ENCODE results near the gene PRR36. TPM values are rescaled to one million over a fixed set of nuclear protein-coding genes. Genes with fewer than 3 reads are reported as not detected.

The PRR36 gene
- total RNA-seq, 1 experiment from 2014 or later = 3.3 TPM

DNA sequence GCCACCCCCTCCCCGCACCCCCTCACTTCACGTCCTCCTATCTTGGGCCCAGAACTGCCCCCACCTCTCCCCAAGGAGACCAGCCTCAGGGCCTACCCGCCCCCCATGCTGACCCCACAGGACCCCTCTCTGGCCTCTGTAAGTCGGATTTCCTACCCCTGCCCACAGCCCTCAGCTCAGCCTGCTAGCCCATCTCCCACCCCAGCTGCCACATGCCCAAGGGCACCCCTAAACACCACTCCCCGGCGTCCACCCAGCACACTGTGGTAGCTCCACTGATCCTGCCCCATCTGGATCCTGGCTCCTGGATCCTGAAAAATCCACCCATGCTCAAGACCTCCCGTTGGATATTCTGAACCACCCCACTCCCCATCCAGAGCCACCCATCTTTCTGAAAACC lies 43.4 kb downstream of the PRR36 start:
- Histone ChIP-seq H3K9me3 (ENCODE audit: low read depth, low read length, poor library complexity, severe bottlenecking) (no peaks in the 10 kb centered on the region), H3K36me3 (ENCODE audit: insufficient read depth, low read length, poor library complexity, severe bottlenecking) (no peaks in the 10 kb centered on the region), H3K27ac (ENCODE audit: low read depth, low read length, poor library complexity, severe bottlenecking) (no peak overlapping the region), H3K27me3 (replicated peaks; ENCODE audit: insufficient read depth, low read depth, low read length, poor library complexity) (no peaks in the 10 kb centered on the region), H3K4me1 (ENCODE audit: insufficient read depth, low read length, poor library complexity, severe bottlenecking) (peaks cover 9% of the 10 kb centered on the region), H3K4me3 (ENCODE audit: low read depth, low read length, poor library complexity, severe bottlenecking) (peak overlapping the region; percentile 59)
- DNase-seq (ENCODE audit: low spot score) = no peak
- ChIA-PET CTCF (no interaction called here), POLR2A (ENCODE audit: low non-redundant PET) (no interaction called here)
- TF ChIP-seq CTCF (conservative IDR thresholded peaks at IDR 0.05; ENCODE audit: low read depth, low read length) (no peak), EZH2 (IDR thresholded peaks at IDR 0.05; ENCODE audit: borderline replicate concordance, low read depth, low read length, poor library complexity, severe bottlenecking) (no peak)
- no TSS peak for BruUV-seq (replicated peaks)
- intact Hi-C loops (cut with micrococcal nuclease; ENCODE audit: unreplicated experiment) = no loop called here

DNA sequence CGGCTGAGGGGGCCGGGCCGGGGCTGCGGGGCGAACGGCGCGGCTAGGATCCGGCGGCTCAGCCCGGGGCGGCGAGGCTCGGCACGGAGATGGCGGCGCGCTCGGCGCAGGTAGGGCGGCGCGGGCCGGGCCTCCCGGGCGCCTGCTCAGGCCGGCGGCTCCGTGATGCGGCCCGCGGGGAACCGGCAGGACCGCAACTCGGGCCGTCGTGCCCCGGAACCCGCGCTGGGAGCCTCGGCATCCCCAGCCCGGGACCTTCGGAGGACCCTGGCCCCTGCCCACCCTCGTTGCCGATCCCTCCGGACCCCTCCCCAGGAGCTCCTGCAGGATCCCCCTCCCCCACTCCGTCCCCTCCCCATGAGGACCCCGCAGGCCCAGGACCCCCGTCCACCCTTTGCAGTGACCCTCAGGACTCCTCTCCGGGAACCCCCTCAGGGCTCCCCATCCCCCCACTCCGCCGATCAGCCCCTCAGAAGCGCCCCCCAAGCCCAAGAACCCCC lies 43.9 kb downstream of the PRR36 start:
- Histone ChIP-seq H3K36me3 (ENCODE audit: insufficient read depth, low read length, poor library complexity, severe bottlenecking) (no peaks in the 10 kb centered on the region), H3K27ac (ENCODE audit: low read depth, low read length, poor library complexity, severe bottlenecking) (no peak overlapping the region), H3K4me3 (ENCODE audit: low read depth, low read length, poor library complexity, severe bottlenecking) (peak overlapping the region; percentile 59), H3K9me3 (ENCODE audit: low read depth, low read length, poor library complexity, severe bottlenecking) (no peaks in the 10 kb centered on the region), H3K27me3 (replicated peaks; ENCODE audit: insufficient read depth, low read depth, low read length, poor library complexity) (no peaks in the 10 kb centered on the region), H3K4me1 (ENCODE audit: insufficient read depth, low read length, poor library complexity, severe bottlenecking) (peaks cover 9% of the 10 kb centered on the region)
- intact Hi-C loops (cut with micrococcal nuclease; ENCODE audit: unreplicated experiment) = no loop called here
- TF ChIP-seq CTCF (conservative IDR thresholded peaks at IDR 0.05; ENCODE audit: low read depth, low read length) (no peak), EZH2 (IDR thresholded peaks at IDR 0.05; ENCODE audit: borderline replicate concordance, low read depth, low read length, poor library complexity, severe bottlenecking) (no peak)
- BruUV-seq (replicated peaks) = no TSS peak
- DNase-seq (ENCODE audit: low spot score) = no peak
- POLR2A ChIA-PET (ENCODE audit: low non-redundant PET) = no interaction called here
- CTCF ChIA-PET = no interaction called here

- Histone ChIP-seq H3K36me3 (ENCODE audit: insufficient read depth, low read length, poor library complexity, severe bottlenecking) (no peaks in the 10 kb centered on the region), H3K9me3 (ENCODE audit: low read depth, low read length, poor library complexity, severe bottlenecking) (no peaks in the 10 kb centered on the region), H3K27me3 (replicated peaks; ENCODE audit: insufficient read depth, low read depth, low read length, poor library complexity) (no peaks in the 10 kb centered on the region), H3K27ac (ENCODE audit: low read depth, low read length, poor library complexity, severe bottlenecking) (no peak within 1 kb of the TSS), H3K4me1 (ENCODE audit: insufficient read depth, low read length, poor library complexity, severe bottlenecking) (peaks cover 9% of the 10 kb centered on the region), H3K4me3 (ENCODE audit: low read depth, low read length, poor library complexity, severe bottlenecking) (peak within 1 kb of the TSS; percentile 59)
- intact Hi-C loops (cut with micrococcal nuclease; ENCODE audit: unreplicated experiment) = no loop called here
- peak; percentile 99 for DNase-seq (ENCODE audit: low spot score)
- ChIA-PET CTCF (no interaction called here), POLR2A (ENCODE audit: low non-redundant PET) (no interaction called here)
- no TSS peak for BruUV-seq (replicated peaks)
- no peak for TF ChIP-seq CTCF (conservative IDR thresholded peaks at IDR 0.05; ENCODE audit: low read depth, low read length)
- TF ChIP-seq EZH2 (IDR thresholded peaks at IDR 0.05; ENCODE audit: borderline replicate concordance, low read depth, low read length, poor library complexity, severe bottlenecking) = no peak
These were observed 44.5 kb downstream of the PRR36 start, which contains the start of gene EVI5L for GRCh38 chr19:7829561-7830271. EVI5L (plus strand) TSS chr19:7830218; CDS start chr19:7846543, 16,325 bp downstream.

All from A673 (cell line).